Suprapubic skin (tissue), 4 donors: ENCODE measurements around the gene HAND1. TPM values are rescaled to one million over a fixed set of nuclear protein-coding genes. Genes with fewer than 3 reads are reported as not detected.

Experiments used
- DNase-seq, 2 donors: peaks; one replicate each; pipeline ENCODE4 v3.0.0-alpha.2; 2019; ENCODE audit warnings: low spot score in 2 of 2
- H3K27ac ChIP-seq: fragments of 200-600 bp; sonication (generic); one replicate; pipeline ENCODE4 v1.5.1; 2019
- H3K27me3 ChIP-seq: fragments of 200-600 bp; sonication (generic); one replicate; pipeline ENCODE4 v1.5.1; 2019
- H3K36me3 ChIP-seq: fragments of 200-600 bp; sonication (generic); one replicate; pipeline ENCODE4 v1.5.1; 2019
- H3K4me1 ChIP-seq: fragments of 200-600 bp; sonication (generic); one replicate; pipeline ENCODE4 v1.5.1; 2019
- H3K4me3 ChIP-seq: fragments of 200-600 bp; sonication (generic); one replicate; pipeline ENCODE4 v1.5.1; 2019; ENCODE audit warnings: mild to moderate bottlenecking
- H3K9me3 ChIP-seq: fragments of 200-600 bp; sonication (generic); one replicate; pipeline ENCODE4 v1.5.1; 2019
- EP300 ChIP-seq: sonication (generic); formaldehyde crosslinking; IDR thresholded peaks from one replicate; pipeline ENCODE4 v1.6.1; 2017; ENCODE audit warnings: antibody characterized with exemption
- POLR2A ChIP-seq, 2 donors: fragments of 450-650 bp; IDR thresholded peaks; one replicate each; pipeline ENCODE4 v1.6.1; 2017; ENCODE audit warnings: antibody characterized with exemption in 2 of 2, mild to moderate bottlenecking in 2 of 2, moderate library complexity in 2 of 2
- POLR2AphosphoS5 ChIP-seq, 3 donors: sonication (generic); formaldehyde crosslinking; IDR thresholded peaks; one replicate each; pipeline ENCODE4 v1.6.1; 2017; ENCODE audit warnings: antibody characterized with exemption in 3 of 3
- WGBS: methylation state at CpG from one replicate; pipeline ENCODE4 v1.1.5; 2018; 5-methylcytosine and 5-hydroxymethylcytosine counted together
- total RNA-seq, 4 donors: library from RNA; depleted of rRNA; stranded (reverse); fragments of >200 nt; gene quantifications; one replicate each; pipeline ENCODE4 v1.1.0, GENCODE V29; 2016
- TF ChIP-seq, protein P1 (sequence below), 2 donors: fragments of 200-600 bp in 1 of 2; fragments of 450-650 bp in 1 of 2; sonication (generic) in 1 of 2; IDR thresholded peaks; one replicate each; pipeline ENCODE4 v1.5.1; 2016 to 2019; ENCODE audit warnings: antibody characterized with exemption in 2 of 2, mild to moderate bottlenecking in 1 of 2, moderate library complexity in 1 of 2

HAND1 gene
- total RNA-seq, 4 donors from 2014 or later, result not detected

- TF ChIP-seq EP300, result no peak
- no peak for TF ChIP-seq POLR2A (IDR thresholded peaks at IDR 0.05)
- TF ChIP-seq, protein P1, sequence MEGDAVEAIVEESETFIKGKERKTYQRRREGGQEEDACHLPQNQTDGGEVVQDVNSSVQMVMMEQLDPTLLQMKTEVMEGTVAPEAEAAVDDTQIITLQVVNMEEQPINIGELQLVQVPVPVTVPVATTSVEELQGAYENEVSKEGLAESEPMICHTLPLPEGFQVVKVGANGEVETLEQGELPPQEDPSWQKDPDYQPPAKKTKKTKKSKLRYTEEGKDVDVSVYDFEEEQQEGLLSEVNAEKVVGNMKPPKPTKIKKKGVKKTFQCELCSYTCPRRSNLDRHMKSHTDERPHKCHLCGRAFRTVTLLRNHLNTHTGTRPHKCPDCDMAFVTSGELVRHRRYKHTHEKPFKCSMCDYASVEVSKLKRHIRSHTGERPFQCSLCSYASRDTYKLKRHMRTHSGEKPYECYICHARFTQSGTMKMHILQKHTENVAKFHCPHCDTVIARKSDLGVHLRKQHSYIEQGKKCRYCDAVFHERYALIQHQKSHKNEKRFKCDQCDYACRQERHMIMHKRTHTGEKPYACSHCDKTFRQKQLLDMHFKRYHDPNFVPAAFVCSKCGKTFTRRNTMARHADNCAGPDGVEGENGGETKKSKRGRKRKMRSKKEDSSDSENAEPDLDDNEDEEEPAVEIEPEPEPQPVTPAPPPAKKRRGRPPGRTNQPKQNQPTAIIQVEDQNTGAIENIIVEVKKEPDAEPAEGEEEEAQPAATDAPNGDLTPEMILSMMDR (IDR thresholded peaks at IDR 0.05), result no peak
- Histone ChIP-seq H3K4me1 (peaks cover 56% of the 10 kb centered on the region), H3K36me3 (no peaks in the 10 kb centered on the region), H3K27ac (no peak overlapping the region), H3K9me3 (no peaks in the 10 kb centered on the region), H3K4me3 (peak overlapping the region; percentile 50), H3K27me3 (peaks cover 100% of the 10 kb centered on the region)
- DNase-seq, result no peak
- WGBS, result 4% methylated on average over 23 of the region's 27 CpGs
Observed at GRCh38 chr5:154478752-154479159, 729 bp upstream of the HAND1 start.

GRCh38 chr5:154477382-154478223, 424 bp downstream of the HAND1 start:
- Histone ChIP-seq H3K4me1 (peaks cover 63% of the 10 kb centered on the region), H3K27ac (no peak overlapping the region), H3K36me3 (no peaks in the 10 kb centered on the region), H3K27me3 (peaks cover 100% of the 10 kb centered on the region), H3K4me3 (peak overlapping the region; percentile 50), H3K9me3 (no peaks in the 10 kb centered on the region)
- no peak for TF ChIP-seq POLR2AphosphoS5 (IDR thresholded peaks at IDR 0.05)
- TF ChIP-seq POLR2A (IDR thresholded peaks at IDR 0.05), result no peak
- no peak for DNase-seq
- 4% methylated on average over 45 of the region's 68 CpGs for WGBS

GRCh38 chr5:154476354-154477205, 1.4 kb downstream of the HAND1 start:
- no peak for TF ChIP-seq EP300
- H3K27me3 ChIP-seq, result peaks cover 100% of the 10 kb centered on the region
- H3K4me1 ChIP-seq, result peaks cover 63% of the 10 kb centered on the region
- 26% methylated on average over 34 of the region's 38 CpGs for WGBS
- DNase-seq, result no peak
- H3K36me3 ChIP-seq, result no peaks in the 10 kb centered on the region
- H3K9me3 ChIP-seq, result no peaks in the 10 kb centered on the region
- H3K4me3 ChIP-seq, result peak overlapping the region; percentile 50
- H3K27ac ChIP-seq, result no peak overlapping the region

GRCh38 chr5:154475591-154476353, 2.3 kb downstream of the HAND1 start:
- peaks cover 100% of the 10 kb centered on the region for H3K27me3 ChIP-seq
- WGBS, result 44% methylated on average over 46 of the region's 46 CpGs
- peaks cover 71% of the 10 kb centered on the region for H3K4me1 ChIP-seq
- H3K4me3 ChIP-seq, result peak overlapping the region; percentile 1
- no peak for TF ChIP-seq POLR2AphosphoS5 (IDR thresholded peaks at IDR 0.05)
- TF ChIP-seq, protein P1 (IDR thresholded peaks at IDR 0.05), result no peak
- no peak for TF ChIP-seq POLR2A (IDR thresholded peaks at IDR 0.05)
- TF ChIP-seq EP300, result no peak
- no peak overlapping the region for H3K27ac ChIP-seq
- H3K9me3 ChIP-seq, result no peaks in the 10 kb centered on the region
- H3K36me3 ChIP-seq, result no peaks in the 10 kb centered on the region
- DNase-seq, result no peak

GRCh38 chr5:154474396-154475334, 3.4 kb downstream of the HAND1 start:
- no peak for DNase-seq
- no peak overlapping the region for H3K4me3 ChIP-seq
- H3K27ac ChIP-seq, result no peak overlapping the region
- H3K4me1 ChIP-seq, result peaks cover 74% of the 10 kb centered on the region
- no peak for TF ChIP-seq POLR2AphosphoS5 (IDR thresholded peaks at IDR 0.05)
- TF ChIP-seq EP300, result no peak
- TF ChIP-seq, protein P1 (IDR thresholded peaks at IDR 0.05), result no peak
- TF ChIP-seq POLR2A (IDR thresholded peaks at IDR 0.05), result no peak
- no peaks in the 10 kb centered on the region for H3K9me3 ChIP-seq
- no peaks in the 10 kb centered on the region for H3K36me3 ChIP-seq
- WGBS, result 51% methylated on average over 17 of the region's 17 CpGs
- peaks cover 99% of the 10 kb centered on the region for H3K27me3 ChIP-seq
